GM10847 (cell line): ENCODE results near the gene CAMK1G.

Experiments used
- POLR2A ChIP-seq: IDR thresholded peaks from 2 replicates; pipeline ENCODE4 v1.6.1; 2011; ENCODE audit not compliant: insufficient read length; ENCODE audit errors: extremely low read depth

CAMK1G gene

DNA sequence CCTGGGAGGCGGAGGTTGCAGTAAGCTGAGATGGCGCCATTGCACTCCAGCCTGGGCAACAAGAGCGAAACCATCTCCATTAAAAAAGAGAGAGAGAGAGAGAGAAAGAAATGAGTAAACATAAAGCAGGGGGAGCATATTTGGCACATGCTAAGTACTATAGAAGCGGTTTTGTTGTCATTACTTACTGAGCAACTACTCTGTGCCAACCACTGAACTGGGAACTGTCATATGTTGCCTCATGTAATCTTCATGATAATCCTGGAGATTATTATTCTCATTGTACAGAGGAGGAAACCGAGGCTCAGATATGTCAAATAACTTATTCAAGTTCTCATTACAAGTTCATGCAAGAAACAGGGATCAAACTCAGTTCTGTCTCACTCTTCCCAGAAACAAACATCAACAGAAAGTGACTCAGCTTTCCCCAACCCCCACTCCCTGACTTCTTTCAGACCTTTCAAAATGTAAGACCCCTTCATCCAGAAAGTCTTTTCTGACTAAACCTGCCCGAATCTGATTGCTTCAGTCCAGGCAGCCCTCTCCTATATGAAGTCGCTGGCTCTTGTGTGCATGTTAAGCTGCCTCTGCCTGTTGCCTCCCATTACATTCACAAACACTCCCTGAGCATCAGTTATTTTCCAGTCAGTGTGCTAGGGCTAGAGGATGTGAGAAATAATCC is 45.2 kb downstream of the CAMK1G start:
- TF ChIP-seq POLR2A = no peak

- TF ChIP-seq POLR2A = no peak
These were observed 46.3 kb downstream of the CAMK1G start for GRCh38 chr1:209629621-209630382.

DNA sequence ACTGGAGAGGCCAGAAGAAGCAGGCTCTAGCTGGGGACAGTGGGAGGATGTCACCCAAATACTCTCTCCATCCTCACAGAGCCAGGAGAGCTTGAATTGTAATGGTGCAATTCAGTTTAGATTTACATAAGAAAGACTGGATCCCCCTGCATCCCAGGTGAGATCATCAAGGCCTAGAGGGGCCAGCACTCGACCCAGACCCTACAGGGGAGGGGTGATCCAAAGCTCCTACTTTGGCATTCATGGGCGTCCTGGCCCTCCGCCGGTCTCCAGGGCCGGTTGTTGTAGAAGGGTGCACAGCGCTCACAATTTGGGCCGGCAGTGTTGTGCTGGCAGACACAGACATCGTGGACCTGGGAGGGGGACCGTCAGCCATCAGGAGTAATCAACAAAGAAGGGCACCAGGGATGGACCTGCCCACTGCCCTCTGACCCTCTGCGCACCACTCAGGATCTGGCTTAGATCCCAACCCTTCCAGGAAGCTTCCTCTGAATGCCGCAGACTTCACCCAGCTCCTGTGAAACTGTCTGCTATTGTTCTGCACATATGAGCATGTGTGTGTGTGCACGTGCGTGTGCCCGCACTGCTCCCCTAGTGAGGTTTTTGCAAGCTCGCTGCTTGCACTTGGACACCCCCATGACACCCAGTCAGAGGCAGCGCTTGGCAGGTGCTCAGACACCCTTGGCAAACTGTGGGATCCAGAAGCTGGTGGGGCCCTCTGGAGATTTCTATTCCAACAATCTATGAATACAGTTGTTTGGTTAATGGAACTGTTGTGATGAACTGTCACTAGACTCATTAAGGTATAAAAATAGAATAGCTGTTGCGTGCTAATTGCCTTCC is 47.1 kb downstream of the CAMK1G start:
- TF ChIP-seq POLR2A = no peak

DNA sequence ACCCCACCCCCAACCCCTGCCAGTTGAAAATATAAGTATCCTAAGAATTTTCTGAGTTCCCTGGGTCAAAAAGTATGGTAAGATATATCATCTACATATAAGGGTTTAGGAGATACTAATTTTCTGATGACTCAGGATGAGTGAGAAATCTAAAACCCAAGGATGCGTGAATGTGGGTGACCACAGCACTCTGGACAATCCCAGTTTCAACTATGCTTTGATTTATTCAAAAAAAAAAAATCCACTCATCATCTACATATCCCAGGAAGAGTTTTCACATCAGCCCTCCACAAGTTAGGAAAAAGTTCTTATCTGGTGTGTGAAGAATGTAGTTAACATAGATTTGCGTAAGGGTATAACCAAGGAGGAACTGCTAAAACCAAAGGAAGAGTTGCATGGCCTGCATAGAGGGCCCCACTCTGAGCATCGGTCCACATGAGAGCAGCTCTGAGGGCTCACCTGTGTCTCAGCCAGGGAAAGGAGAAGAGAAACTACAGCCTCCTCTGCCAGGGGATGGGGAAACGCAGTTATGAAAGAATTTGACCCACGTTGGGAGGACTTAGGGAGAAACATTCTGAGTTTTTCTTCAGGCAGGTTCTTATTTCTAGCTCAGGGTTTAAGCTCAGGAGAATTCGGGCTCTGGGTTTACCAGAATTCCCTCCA is 50.0 kb downstream of the CAMK1G start:
- no peak for TF ChIP-seq POLR2A

- TF ChIP-seq POLR2A = no peak
These were observed 50.7 kb downstream of the CAMK1G start for GRCh38 chr1:209634005-209634737.

- no peak for TF ChIP-seq POLR2A
These were observed 52.3 kb downstream of the CAMK1G start for GRCh38 chr1:209635850-209636249.

DNA sequence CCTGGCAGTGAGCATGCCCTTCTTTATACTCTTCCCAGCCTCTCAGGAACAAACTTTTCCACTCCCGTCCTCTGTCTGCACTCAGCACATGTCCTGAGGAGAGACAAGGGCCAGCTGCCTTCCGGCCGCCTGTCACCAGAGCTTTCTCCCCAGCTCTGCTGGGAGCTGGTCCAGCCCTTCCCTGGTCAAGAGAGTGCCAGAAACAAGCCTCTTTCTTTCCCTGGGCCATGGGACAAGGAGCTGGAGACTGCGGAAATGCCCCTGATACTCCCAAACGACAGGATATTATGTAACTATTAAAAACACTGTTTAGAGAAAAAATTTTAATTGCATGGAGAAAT is 58.3 kb downstream of the CAMK1G start:
- TF ChIP-seq POLR2A = no peak

DNA sequence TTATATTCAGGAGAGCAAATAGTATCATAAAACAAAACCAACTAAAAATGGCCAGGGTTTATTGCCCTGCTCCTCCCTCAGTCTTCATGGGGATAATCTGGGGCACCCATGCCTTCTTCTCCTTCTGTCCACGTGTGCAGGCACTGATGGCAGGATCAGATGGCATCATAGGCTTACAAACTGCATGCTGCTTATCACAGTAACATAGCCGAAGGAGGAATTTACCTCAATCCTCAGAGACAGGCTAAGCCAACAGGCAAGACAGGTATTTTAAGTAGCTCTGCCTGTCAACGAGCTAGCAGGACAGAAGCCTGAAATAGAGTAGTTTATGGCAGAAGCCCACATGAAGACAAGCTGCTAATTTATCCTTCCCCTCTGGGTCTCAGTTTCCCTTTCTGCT is 59.3 kb downstream of the CAMK1G start:
- TF ChIP-seq POLR2A = no peak

DNA sequence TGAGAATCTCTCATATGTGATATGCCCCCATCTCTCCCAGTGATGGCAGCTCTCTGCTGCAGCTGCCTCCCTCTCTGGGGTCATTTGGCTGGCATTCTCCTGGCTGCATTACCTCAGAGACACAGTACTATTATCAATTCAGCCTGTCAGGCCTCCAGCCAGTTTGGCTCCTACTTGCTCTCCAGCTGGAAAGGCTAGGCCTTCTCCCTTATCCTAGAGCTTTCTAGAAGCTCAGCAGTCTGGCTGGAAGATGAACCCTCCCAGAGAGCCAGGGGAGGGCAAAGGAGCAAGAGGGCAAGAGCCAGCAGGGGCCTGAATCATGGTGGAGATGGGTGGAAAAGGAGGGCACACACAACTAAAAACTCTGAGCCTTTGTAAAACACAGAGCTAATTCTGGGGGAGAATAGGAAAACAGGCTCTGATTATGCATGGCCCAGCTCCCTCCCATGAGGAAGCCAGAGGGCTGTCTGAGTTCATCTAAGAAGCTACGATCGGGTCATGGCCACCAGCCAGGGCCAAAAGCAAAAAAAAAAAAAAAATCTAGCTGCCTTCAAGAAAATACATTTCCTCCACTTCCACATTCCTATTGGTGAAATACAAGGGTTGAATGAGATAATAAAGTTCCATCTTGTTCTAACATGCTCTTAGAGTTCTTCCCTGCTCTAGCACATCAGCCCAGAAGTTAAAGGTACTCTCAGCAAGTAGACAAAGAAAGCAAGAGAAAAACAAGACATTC is 59.9 kb downstream of the CAMK1G start:
- no peak for TF ChIP-seq POLR2A

DNA sequence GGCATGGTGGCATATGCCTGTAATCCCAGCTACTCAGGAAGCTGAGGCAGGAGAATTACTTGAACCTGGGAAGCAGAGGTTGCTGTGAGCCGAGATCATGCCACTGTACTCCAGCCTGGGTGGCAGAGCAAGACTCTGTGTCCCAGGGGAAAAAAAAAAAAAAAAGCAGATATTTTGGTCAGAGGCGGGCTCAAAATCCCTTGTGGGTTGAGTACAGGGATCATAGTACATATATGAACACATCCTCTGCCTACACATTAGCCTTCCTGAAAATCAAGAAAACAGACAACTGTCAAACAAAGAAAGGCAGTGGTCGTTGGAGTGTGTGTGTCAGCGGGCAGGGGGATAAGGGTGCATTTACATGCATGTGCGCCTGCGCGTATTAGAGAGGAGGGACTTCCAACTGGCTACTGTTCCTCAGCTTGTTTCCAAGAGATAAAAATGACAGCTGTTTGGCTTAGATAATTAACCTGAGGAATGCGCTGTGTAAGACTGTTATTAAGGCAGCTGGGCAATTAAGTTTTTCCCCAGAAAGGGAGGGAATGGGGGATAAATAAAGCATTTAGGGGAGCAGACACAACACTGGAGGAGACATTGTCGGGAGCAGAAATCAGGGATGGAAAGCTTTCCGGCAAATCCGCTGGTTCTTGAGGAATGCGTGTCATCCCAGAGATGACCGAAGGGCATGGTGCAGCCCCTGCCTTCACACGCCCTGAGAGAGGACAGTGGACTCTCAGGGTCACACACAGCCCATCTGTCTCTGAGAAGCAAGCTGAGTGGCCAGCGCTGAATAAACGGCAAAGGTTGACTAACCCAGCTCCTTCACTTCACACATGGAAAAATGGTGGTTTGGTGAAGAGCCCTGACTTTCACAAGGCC is 62.3 kb downstream of the CAMK1G start:
- TF ChIP-seq POLR2A = no peak

DNA sequence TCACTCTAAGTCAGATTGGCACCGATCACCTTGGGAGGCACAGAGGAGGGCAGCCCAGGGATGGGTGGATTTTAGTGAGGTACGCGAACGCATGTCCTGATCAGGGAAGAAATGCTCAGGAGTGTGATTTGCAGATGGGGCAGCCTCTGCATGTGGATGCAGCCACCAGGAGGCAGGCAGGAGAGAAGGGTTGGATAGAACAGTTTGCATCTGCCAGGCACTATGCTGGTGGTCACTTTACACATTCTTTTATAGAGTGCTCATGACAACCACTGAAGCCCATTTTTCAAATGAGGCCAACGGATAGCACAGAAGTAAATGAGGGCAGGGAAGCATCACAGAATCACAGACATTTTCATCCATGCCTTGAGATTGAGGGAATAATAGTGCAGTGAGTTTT is 63.0 kb downstream of the CAMK1G start:
- TF ChIP-seq POLR2A = no peak

DNA sequence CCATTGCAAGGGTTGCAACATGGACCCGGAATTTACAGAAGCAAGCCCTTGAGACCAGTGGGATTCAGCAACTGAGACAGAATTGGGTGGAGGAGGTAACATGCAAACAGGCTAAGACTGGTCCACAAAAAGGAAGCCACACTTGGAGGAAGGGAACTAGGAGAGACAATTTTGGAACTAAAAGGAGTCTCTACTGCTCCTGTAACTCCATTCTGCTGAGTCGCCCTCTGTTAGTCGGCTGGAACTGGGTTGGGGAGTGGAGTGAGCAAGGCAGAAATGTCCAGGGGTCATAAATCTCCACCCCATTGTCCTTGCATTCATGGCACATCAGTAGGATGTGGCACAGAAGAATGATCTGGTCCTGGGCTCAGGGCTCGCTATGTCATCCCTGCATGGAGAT is 63.6 kb downstream of the CAMK1G start:
- no peak for TF ChIP-seq POLR2A

DNA sequence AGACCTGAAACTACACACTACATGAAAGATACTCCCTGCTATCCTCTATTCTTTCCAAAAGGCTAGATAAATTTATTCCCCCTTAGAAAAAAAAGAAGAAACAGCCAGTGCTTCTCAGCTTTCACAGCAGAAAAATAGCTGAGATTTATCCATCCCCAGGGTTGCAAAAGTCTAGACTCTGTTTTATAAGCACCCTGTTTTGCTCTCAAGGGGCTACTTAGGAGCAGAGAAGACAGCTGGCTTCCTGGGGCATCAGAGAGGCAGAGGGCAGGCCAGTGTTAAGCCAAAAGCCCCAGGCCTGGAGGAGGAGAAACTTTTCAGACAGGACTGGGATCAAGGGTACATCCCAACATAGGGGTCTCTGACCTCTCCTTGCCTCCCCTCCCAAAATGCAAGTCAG is 64.8 kb downstream of the CAMK1G start:
- TF ChIP-seq POLR2A = no peak
